ENCODE data around the gene LMBR1L. TPM values are rescaled to one million over a fixed set of nuclear protein-coding genes. Genes with fewer than 3 reads are reported as not detected.

Gene LMBR1L
- total and polyA plus RNA-seq, 2 of the 13 experiments (the other 11 are each of a cell fraction or from before 2014, with no cell fraction given), result 12.2 to 65.9 TPM

DNA sequence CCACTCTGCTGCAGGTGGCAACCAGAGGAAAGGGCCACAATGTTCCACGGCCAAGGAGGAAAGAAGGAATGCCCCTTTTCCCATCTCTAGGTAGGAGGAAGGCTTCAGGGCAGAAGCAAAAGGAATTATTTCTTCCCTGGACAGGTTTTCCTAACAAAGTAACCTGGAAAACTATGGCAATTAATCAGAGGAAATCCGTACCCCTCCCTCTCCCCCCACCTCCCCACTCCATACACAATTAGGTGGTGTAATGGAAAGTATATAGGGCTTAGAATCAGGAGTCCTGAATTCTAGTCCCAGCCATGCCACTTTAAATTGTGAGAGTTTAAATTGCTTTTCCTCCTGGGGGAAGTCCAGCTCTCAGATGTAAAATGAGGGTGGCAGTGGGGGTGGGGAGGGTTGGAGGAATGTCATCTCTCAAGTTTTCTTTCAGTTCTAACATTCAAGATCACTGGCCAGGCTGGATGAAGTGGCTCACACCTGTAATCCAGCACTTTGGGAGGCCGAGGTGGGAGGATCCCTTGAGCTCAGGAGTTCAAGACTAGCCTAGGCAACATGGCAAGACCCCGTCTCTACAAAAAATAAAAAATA lies 17.7 kb downstream of the LMBR1L start:
- Histone ChIP-seq H4K20me1 (ENCODE audit: insufficient read depth, low read length) (peaks cover 5% of the 10 kb centered on the region; the same call in 1 of the 2 replicates), H3K4me1 (ENCODE audit: insufficient read depth, low read length) (peaks cover 50% of the 10 kb centered on the region), H3K4me2 (ENCODE audit: low read depth, low read length) (peak overlapping the region; percentile 94), H3K27ac (ENCODE audit: extremely low read length, insufficient read depth, low read length) (no peak overlapping the region), H3K79me2 (ENCODE audit: insufficient read depth, low read length) (no peaks in the 10 kb centered on the region), H3K27me3 (ENCODE audit: control insufficient read depth in 1 of 2, insufficient read depth in 2 of 2, low read length in 2 of 2) (peaks cover 12 to 67% of the 10 kb centered on the region in 2 experiments; a peak in 4 of 5 replicates), H3K9me3 (ENCODE audit: low read length) (no peaks in the 10 kb centered on the region), H3K9ac (ENCODE audit: insufficient read depth, low read depth, low read length) (no peak overlapping the region), H3K4me3 (replicated peaks in 1 of 3; ENCODE audit: insufficient read depth in 1 of 3, low read depth in 2 of 3, low read length in 3 of 3) (peak overlapping the region in 2 of 3 experiments; percentile 50 to 70; a peak in 3 of 6 replicates), H3K36me3 (replicated peaks in 1 of 2; ENCODE audit: control insufficient read depth in 1 of 2, insufficient read depth in 2 of 2, low read length in 2 of 2) (peaks cover 0 to 6% of the 10 kb centered on the region in 2 experiments; a peak in 1 of 5 replicates), H2AFZ (ENCODE audit: low read length) (no peak overlapping the region)
- intact Hi-C loops (cut with micrococcal nuclease; ENCODE audit: unreplicated experiment) (no loop called here), in situ Hi-C loops (cut with HindIII; ENCODE audit: extremely low pct_ligation_motif_present, low pct_unique_long_range_greater_than_20kb) (no loop called here)
- TF ChIP-seq RBM39 (IDR thresholded peaks at IDR 0.05; ENCODE audit: low read depth, low read length, poor library complexity, severe bottlenecking) (no peak), YEATS2 (CRISPR knock-in tag; IDR thresholded peaks at IDR 0.05; ENCODE audit: borderline replicate concordance) (no peak), ZNF615 (CRISPR knock-in tag; IDR thresholded peaks at IDR 0.05; ENCODE audit: borderline replicate concordance) (no peak), SAFB2 (CRISPR knock-in tag; IDR thresholded peaks at IDR 0.05; ENCODE audit: borderline replicate concordance, low read depth) (no peak), ZNF724P (CRISPR knock-in tag; IDR thresholded peaks at IDR 0.05; ENCODE audit: borderline replicate concordance) (no peak), ZNF597 (CRISPR knock-in tag; IDR thresholded peaks at IDR 0.05) (no peak), ZNF326 (CRISPR knock-in tag; IDR thresholded peaks at IDR 0.05; ENCODE audit: borderline replicate concordance) (no peak), ZNF747 (CRISPR knock-in tag; IDR thresholded peaks at IDR 0.05; ENCODE audit: borderline replicate concordance) (no peak)
- TF ChIP-seq, protein P1, sequence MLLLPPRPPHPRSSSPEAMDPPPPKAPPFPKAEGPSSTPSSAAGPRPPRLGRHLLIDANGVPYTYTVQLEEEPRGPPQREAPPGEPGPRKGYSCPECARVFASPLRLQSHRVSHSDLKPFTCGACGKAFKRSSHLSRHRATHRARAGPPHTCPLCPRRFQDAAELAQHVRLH (CRISPR knock-in tag; IDR thresholded peaks at IDR 0.05; ENCODE audit: borderline replicate concordance, low read depth), result no peak
- CTCF ChIA-PET (ENCODE audit: low intra/inter-chr PET ratio, low total read pairs), result interaction anchor here (0.9 kb wide), 1 partner anchor 29 kb away, joined by 3 read pairs; no protein-coding TSS in a partner anchor
- FAIRE-seq (no peak), DNase-seq (ENCODE audit: low spot score) (no peak), ATAC-seq (no peak)
- POLR2A ChIA-PET, result interaction anchor here (0.9 to 2.0 kb wide), 3 partner anchors 17 to 37 kb away, joined by 4 to 5 read pairs (median 5); no protein-coding TSS in a partner anchor
- WGBS (ENCODE audit: low lambda C conversion rate), result 13% methylated on average over 3 of the region's 4 CpGs
- BruUV-seq (replicated peaks), result no TSS peak
